Loucy (cell line): ENCODE results near the gene CELF3.

Experiments
- EZH2phosphoT487 ChIP-seq: fragments of 200-600 bp; IDR thresholded peaks from 2 replicates; pipeline ENCODE4 v1.6.1; 2018; ENCODE audit warnings: antibody characterized with exemption, mild to moderate bottlenecking, moderate library complexity, borderline replicate concordance
- TF ChIP-seq, protein P1 (sequence below): fragments of 200-600 bp; sonication (generic); conservative IDR thresholded peaks from 2 replicates; pipeline ENCODE4 v1.5.1; 2014; ENCODE audit warnings: mild to moderate bottlenecking, antibody characterized with exemption, low read length

DNA sequence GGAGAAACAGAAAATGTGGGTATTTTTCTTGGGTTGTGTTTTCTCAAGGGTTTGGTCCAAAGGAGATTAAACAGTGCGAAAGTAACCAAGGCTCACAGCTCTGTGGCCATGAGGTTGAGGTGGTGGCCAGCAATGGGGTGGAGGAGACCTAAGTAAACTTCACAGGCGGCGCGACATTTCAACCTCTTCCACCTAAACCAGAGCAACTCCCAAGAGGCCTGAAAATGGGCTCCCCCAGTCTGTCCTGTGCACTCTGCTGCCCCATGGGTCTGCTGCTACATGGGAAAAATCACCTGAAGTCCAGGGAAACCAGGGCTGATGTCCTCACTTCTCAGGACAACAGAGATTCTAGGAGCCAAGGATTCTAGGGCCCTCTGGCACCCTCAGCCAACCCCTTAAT lies 12.4 kb downstream of the CELF3 start:
- TF ChIP-seq, protein P1, sequence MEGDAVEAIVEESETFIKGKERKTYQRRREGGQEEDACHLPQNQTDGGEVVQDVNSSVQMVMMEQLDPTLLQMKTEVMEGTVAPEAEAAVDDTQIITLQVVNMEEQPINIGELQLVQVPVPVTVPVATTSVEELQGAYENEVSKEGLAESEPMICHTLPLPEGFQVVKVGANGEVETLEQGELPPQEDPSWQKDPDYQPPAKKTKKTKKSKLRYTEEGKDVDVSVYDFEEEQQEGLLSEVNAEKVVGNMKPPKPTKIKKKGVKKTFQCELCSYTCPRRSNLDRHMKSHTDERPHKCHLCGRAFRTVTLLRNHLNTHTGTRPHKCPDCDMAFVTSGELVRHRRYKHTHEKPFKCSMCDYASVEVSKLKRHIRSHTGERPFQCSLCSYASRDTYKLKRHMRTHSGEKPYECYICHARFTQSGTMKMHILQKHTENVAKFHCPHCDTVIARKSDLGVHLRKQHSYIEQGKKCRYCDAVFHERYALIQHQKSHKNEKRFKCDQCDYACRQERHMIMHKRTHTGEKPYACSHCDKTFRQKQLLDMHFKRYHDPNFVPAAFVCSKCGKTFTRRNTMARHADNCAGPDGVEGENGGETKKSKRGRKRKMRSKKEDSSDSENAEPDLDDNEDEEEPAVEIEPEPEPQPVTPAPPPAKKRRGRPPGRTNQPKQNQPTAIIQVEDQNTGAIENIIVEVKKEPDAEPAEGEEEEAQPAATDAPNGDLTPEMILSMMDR: no peak
- no peak for TF ChIP-seq EZH2phosphoT487
